Panc1 (cell line): ENCODE data around the gene RITA1.

ENCODE experiments used
- POLR2AphosphoS5 ChIP-seq: IDR thresholded peaks from 2 replicates; pipeline ENCODE4 v1.6.1; 2012; ENCODE audit warnings: mild to moderate bottlenecking, low read depth, low read length, moderate library complexity
- SIN3A ChIP-seq: IDR thresholded peaks from 2 replicates; pipeline ENCODE4 v1.6.1; 2012; ENCODE audit warnings: low read depth, mild to moderate bottlenecking, low read length, moderate library complexity, borderline replicate concordance; ENCODE audit not compliant: insufficient read depth
- TF ChIP-seq, protein P1 (sequence below): fragments of 450-650 bp; IDR thresholded peaks from 2 replicates; pipeline ENCODE4 v1.5.1; 2017; ENCODE audit warnings: mild to moderate bottlenecking
- TF ChIP-seq, protein P2 (sequence below), 2 experiments: IDR thresholded peaks; 2 replicates each; pipeline ENCODE4 v1.6.1; 2011 to 2012; ENCODE audit warnings: low read depth in 2 of 2, control low read depth in 1 of 2, low read length in 1 of 2, mild to moderate bottlenecking in 1 of 2, moderate library complexity in 1 of 2; ENCODE audit not compliant: insufficient read depth in 1 of 2

DNA sequence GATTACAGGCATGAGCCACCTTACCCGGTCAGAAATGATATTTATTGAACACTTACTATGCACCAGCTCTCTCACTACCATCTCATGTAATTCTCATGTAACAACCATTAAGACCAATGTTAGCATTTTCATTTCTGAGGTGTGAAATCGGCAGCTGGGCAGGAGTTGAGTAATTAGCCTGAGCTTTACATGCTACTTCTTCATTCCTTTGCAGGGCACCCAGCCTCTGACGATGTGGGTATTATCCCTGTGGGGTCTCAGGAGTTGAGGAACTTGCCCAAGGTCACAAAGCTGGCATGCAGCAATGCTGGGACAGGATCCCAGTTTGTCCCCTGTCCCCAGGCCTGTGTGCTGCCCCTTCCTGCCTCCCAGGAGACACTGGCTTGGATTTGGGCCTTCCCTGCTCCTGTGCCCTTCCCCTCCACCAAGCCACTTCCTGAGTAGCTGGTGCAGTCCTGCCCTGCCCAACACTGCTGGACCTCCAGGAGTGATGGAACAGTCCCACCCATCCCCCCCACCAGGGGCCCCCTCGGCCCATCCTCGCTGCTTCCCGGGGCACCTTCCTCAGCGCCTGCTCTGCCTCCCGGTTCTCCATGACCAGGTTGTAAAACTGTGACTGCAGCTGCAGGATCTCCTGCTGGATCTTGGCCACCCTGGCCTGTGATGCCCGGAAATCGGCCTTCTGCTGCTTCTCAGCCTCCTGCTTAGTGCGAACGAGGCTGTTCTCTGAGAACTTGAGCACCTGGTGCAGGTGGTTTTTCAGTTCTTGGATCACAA, 14.7 kb downstream of the RITA1 start:
- TF ChIP-seq, protein P1, sequence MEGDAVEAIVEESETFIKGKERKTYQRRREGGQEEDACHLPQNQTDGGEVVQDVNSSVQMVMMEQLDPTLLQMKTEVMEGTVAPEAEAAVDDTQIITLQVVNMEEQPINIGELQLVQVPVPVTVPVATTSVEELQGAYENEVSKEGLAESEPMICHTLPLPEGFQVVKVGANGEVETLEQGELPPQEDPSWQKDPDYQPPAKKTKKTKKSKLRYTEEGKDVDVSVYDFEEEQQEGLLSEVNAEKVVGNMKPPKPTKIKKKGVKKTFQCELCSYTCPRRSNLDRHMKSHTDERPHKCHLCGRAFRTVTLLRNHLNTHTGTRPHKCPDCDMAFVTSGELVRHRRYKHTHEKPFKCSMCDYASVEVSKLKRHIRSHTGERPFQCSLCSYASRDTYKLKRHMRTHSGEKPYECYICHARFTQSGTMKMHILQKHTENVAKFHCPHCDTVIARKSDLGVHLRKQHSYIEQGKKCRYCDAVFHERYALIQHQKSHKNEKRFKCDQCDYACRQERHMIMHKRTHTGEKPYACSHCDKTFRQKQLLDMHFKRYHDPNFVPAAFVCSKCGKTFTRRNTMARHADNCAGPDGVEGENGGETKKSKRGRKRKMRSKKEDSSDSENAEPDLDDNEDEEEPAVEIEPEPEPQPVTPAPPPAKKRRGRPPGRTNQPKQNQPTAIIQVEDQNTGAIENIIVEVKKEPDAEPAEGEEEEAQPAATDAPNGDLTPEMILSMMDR = no peak
- TF ChIP-seq POLR2AphosphoS5 (no peak), SIN3A (no peak)
- TF ChIP-seq, protein P2, sequence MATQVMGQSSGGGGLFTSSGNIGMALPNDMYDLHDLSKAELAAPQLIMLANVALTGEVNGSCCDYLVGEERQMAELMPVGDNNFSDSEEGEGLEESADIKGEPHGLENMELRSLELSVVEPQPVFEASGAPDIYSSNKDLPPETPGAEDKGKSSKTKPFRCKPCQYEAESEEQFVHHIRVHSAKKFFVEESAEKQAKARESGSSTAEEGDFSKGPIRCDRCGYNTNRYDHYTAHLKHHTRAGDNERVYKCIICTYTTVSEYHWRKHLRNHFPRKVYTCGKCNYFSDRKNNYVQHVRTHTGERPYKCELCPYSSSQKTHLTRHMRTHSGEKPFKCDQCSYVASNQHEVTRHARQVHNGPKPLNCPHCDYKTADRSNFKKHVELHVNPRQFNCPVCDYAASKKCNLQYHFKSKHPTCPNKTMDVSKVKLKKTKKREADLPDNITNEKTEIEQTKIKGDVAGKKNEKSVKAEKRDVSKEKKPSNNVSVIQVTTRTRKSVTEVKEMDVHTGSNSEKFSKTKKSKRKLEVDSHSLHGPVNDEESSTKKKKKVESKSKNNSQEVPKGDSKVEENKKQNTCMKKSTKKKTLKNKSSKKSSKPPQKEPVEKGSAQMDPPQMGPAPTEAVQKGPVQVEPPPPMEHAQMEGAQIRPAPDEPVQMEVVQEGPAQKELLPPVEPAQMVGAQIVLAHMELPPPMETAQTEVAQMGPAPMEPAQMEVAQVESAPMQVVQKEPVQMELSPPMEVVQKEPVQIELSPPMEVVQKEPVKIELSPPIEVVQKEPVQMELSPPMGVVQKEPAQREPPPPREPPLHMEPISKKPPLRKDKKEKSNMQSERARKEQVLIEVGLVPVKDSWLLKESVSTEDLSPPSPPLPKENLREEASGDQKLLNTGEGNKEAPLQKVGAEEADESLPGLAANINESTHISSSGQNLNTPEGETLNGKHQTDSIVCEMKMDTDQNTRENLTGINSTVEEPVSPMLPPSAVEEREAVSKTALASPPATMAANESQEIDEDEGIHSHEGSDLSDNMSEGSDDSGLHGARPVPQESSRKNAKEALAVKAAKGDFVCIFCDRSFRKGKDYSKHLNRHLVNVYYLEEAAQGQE (IDR thresholded peaks at IDR 0.05; ENCODE audit: insufficient read depth in 1 of 2, low read depth in 2 of 2, low read length in 1 of 2) = no peak
